Smooth muscle cell (in vitro differentiated cells): ENCODE measurements around the gene CDHR2. TPM values are rescaled to one million over a fixed set of nuclear protein-coding genes. Genes with fewer than 3 reads are reported as not detected.

ENCODE experiments used
- DNase-seq: peaks from one replicate; lab custom pipeline; 2025; ENCODE audit not compliant: unreplicated experiment; lab: John Stamatoyannopoulos, UW
- H2AFZ ChIP-seq: fragments of 200-600 bp; sonication (generic); 2 replicates; pipeline ENCODE4 v1.6.0; 2016; ENCODE audit warnings: antibody characterized with exemption, low read depth, mild to moderate bottlenecking
- H3F3A ChIP-seq: fragments of 200-600 bp; sonication (generic); 2 replicates; pipeline ENCODE4 v1.6.0; 2017; ENCODE audit warnings: antibody characterized with exemption, low read depth
- H3K27ac ChIP-seq: fragments of 200-600 bp; sonication (generic); 2 replicates; pipeline ENCODE4 v1.5.1; 2016; ENCODE audit warnings: low read depth, mild to moderate bottlenecking
- H3K27me3 ChIP-seq: fragments of 200-600 bp; sonication (generic); 2 replicates; pipeline ENCODE4 v1.6.1; 2016; ENCODE audit warnings: low read depth, mild to moderate bottlenecking
- H3K36me3 ChIP-seq: fragments of 200-600 bp; sonication (generic); 2 replicates; pipeline ENCODE4 v1.5.1; 2016; ENCODE audit warnings: low read depth
- H3K4me1 ChIP-seq: fragments of 200-600 bp; sonication (generic); 2 replicates; pipeline ENCODE4 v1.5.1; 2016; ENCODE audit warnings: low read depth
- H3K4me2 ChIP-seq: fragments of 200-600 bp; sonication (generic); 2 replicates; pipeline ENCODE4 v1.6.0; 2016; ENCODE audit warnings: mild to moderate bottlenecking
- H3K4me3 ChIP-seq: fragments of 200-600 bp; sonication (generic); 2 replicates; pipeline ENCODE4 v1.5.1; 2016; ENCODE audit warnings: mild to moderate bottlenecking
- H3K79me2 ChIP-seq: fragments of 200-600 bp; sonication (generic); 2 replicates; pipeline ENCODE4 v1.6.0; 2016; ENCODE audit warnings: low read depth, mild to moderate bottlenecking
- H3K9ac ChIP-seq: fragments of 200-600 bp; sonication (generic); 2 replicates; pipeline ENCODE4 v1.6.0; 2016; ENCODE audit warnings: low read depth
- H3K9me3 ChIP-seq: fragments of 200-600 bp; sonication (generic); replicated peaks from 2 replicates; pipeline ENCODE4 v1.5.1; 2016; ENCODE audit warnings: low read depth
- H4K20me1 ChIP-seq: fragments of 200-600 bp; sonication (generic); 2 replicates; pipeline ENCODE4 v1.6.0; 2016; ENCODE audit warnings: low read depth
- CTCF ChIP-seq: fragments of 200-600 bp; sonication (generic); IDR thresholded peaks from 2 replicates; pipeline ENCODE4 v1.5.1; 2017; ENCODE audit warnings: borderline replicate concordance, mild to moderate bottlenecking, antibody characterized with exemption; ENCODE audit not compliant: insufficient read depth, poor library complexity, severe bottlenecking
- WGBS: methylation state at CpG from one replicate; pipeline ENCODE4 v1.1.7; 2016; ENCODE audit warnings: low lambda C conversion rate; 5-methylcytosine and 5-hydroxymethylcytosine counted together
- polyA plus RNA-seq: library from polyadenylated mRNA; unstranded; fragments of >200 nt; fragmentation: Nextera tagmentation; extraction: Ambion mirVana; gene quantifications from 2 replicates; pipeline ENCODE4 v1.2.1, GENCODE V29; 2016
- total RNA-seq: library from RNA; depleted of rRNA; stranded (reverse); fragments of >200 nt; gene quantifications from 2 replicates; pipeline ENCODE4 v1.2.3, GENCODE V29; 2014

The CDHR2 gene
- total and polyA plus RNA-seq, 2 experiments from 2014 or later: 0.13 TPM; not detected in 1

- Histone ChIP-seq H4K20me1 (peaks cover 33% of the 10 kb centered on the region), H3K36me3 (no peaks in the 10 kb centered on the region), H3F3A (no peaks in the 10 kb centered on the region), H2AFZ (no peak overlapping the region), H3K27ac (no peak overlapping the region), H3K9me3 (no peaks in the 10 kb centered on the region), H3K4me2 (no peak overlapping the region), H3K9ac (no peak overlapping the region), H3K4me1 (no peaks in the 10 kb centered on the region), H3K79me2 (peaks cover 11% of the 10 kb centered on the region), H3K27me3 (no peaks in the 10 kb centered on the region), H3K4me3 (no peak overlapping the region)
- no peak for DNase-seq
- no peak for TF ChIP-seq CTCF
- 95% methylated on average over 17 of the region's 17 CpGs for WGBS
These were observed 20.4 kb upstream of the CDHR2 start for GRCh38 chr5:176528761-176529115.

- Histone ChIP-seq H3K27me3 (no peaks in the 10 kb centered on the region), H3K4me1 (peaks cover under 1% of the 10 kb centered on the region), H3K9me3 (no peaks in the 10 kb centered on the region), H3K4me3 (no peak overlapping the region), H3K27ac (no peak overlapping the region), H3K36me3 (no peaks in the 10 kb centered on the region), H3K79me2 (peaks cover 14% of the 10 kb centered on the region), H3K4me2 (no peak overlapping the region), H2AFZ (no peak overlapping the region), H4K20me1 (peaks cover 38% of the 10 kb centered on the region), H3F3A (no peaks in the 10 kb centered on the region), H3K9ac (no peak overlapping the region)
- TF ChIP-seq CTCF: no peak
- no peak for DNase-seq
- 97% methylated on average over 26 of the region's 26 CpGs for WGBS
These were observed 19.9 kb upstream of the CDHR2 start for GRCh38 chr5:176529116-176529740.

- H3K79me2 ChIP-seq: peaks cover 19% of the 10 kb centered on the region
- no peak for DNase-seq
- no peaks in the 10 kb centered on the region for H3K9me3 ChIP-seq
- no peak overlapping the region for H3K9ac ChIP-seq
- TF ChIP-seq CTCF: no peak
- H2AFZ ChIP-seq: no peak overlapping the region
- no peaks in the 10 kb centered on the region for H3K36me3 ChIP-seq
- H3F3A ChIP-seq: no peaks in the 10 kb centered on the region
- peaks cover 43% of the 10 kb centered on the region for H4K20me1 ChIP-seq
- no peaks in the 10 kb centered on the region for H3K27me3 ChIP-seq
- no peak overlapping the region for H3K27ac ChIP-seq
- WGBS: 96% methylated on average over 9 of the region's 11 CpGs
- H3K4me3 ChIP-seq: no peak overlapping the region
- H3K4me2 ChIP-seq: no peak overlapping the region
- H3K4me1 ChIP-seq: peaks cover 6% of the 10 kb centered on the region
These were observed 19.4 kb upstream of the CDHR2 start for GRCh38 chr5:176529741-176530141.

- Histone ChIP-seq H3K9ac (no peak overlapping the region), H2AFZ (no peak overlapping the region), H3K9me3 (no peaks in the 10 kb centered on the region), H3K79me2 (peaks cover 27% of the 10 kb centered on the region), H3K4me3 (no peak overlapping the region), H3F3A (no peaks in the 10 kb centered on the region), H3K4me1 (peaks cover 13% of the 10 kb centered on the region), H4K20me1 (peaks cover 51% of the 10 kb centered on the region), H3K4me2 (no peak overlapping the region), H3K27me3 (no peaks in the 10 kb centered on the region), H3K36me3 (no peaks in the 10 kb centered on the region), H3K27ac (no peak overlapping the region)
- TF ChIP-seq CTCF: no peak
- WGBS: 95% methylated on average over 27 of the region's 28 CpGs
- DNase-seq: no peak
These were observed 18.7 kb upstream of the CDHR2 start for GRCh38 chr5:176530393-176530982.
